Pancreas (tissue), 10 donors: ENCODE measurements around the gene FAM120A. TPM values are rescaled to one million over a fixed set of nuclear protein-coding genes. Genes with fewer than 3 reads are reported as not detected.

ENCODE experiments used
- ATAC-seq, 4 donors: fragments of 200-7000 bp; cut with Tn5 transposase; one replicate each; pipeline versions ENCODE4 v1.8.0 to v1.9.1; 2020; ENCODE audit warnings: mild to moderate bottlenecking in 4 of 4, moderate library complexity in 4 of 4
- DNase-seq, 6 donors: peaks; one replicate each; pipeline ENCODE4 v3.0.0-alpha.2; 2020
- FAIRE-seq: peaks from 2 replicates; lab custom pipeline; 2012; peaks lifted over from hg19 to GRCh38; lab: Jason Lieb, UNC
- H3K27ac ChIP-seq, 4 donors: fragments of 200-600 bp; sonication (generic); 1 replicate in 3 of 4; 2 replicates in 1 of 4; pipeline versions ENCODE4 v1.5.0 to v1.8.0; 2020
- H3K27me3 ChIP-seq, 4 donors: fragments of 200-600 bp; one replicate each; pipeline ENCODE4 v1.8.0; 2021
- H3K36me3 ChIP-seq, 3 donors: fragments of 200-600 bp; sonication (generic) in 1 of 3; one replicate each; pipeline versions ENCODE4 v1.5.0 to v1.8.0; 2020 to 2021
- H3K4me1 ChIP-seq, 3 donors: fragments of 200-600 bp; one replicate each; pipeline ENCODE4 v1.8.0; 2021
- H3K4me3 ChIP-seq, 4 donors: fragments of 200-600 bp; sonication (generic) in 2 of 4; one replicate each; pipeline versions ENCODE4 v1.5.0 to v1.8.0; 2020 to 2021
- H3K9me3 ChIP-seq, 4 donors: fragments of 200-600 bp; one replicate each; pipeline ENCODE4 v1.8.0; 2021
- CTCF ChIP-seq, 4 donors: fragments of 200-600 bp; sonication (generic) in 3 of 4; IDR thresholded peaks; one replicate each; pipeline versions ENCODE4 v1.5.0 to v1.8.0; 2021; ENCODE audit warnings: antibody characterized with exemption in 4 of 4
- WGBS, 2 donors: extraction: QIAGEN DNeasy Blood & Tissue Kit; methylation state at CpG; one replicate each; pipeline ENCODE4 v1.1.7; 2013; 5-methylcytosine and 5-hydroxymethylcytosine counted together
- intact Hi-C, 3 donors: fragments of 100-400 bp; cut with DNase I; formaldehyde crosslinking; loops; one replicate each; pipeline versions ENCODE4 v1.11.1 to v1.14.2; 2022
- polyA plus RNA-seq, 2 donors: library from polyadenylated mRNA; stranded (reverse); fragments of 200-250 nt; gene quantifications; one replicate each; pipeline ENCODE4 v1.2.3, GENCODE V29; 2013
- total RNA-seq, 6 donors: library from RNA; stranded (reverse); fragmentation: NEBNext Ultra II Directional in 4 of 6; extraction: Animal tissue kit (Norgen Biotek cat#: 25700) in 4 of 6; gene quantifications; one replicate each; pipeline versions ENCODE4 v1.2.1 to v1.2.4, GENCODE V29; 2021 to 2023
- donor health status: healthy with polysubstance abuse.
- donor health status: DM: no; HTN: no; CAD: no; lungs with moderate emphysema.
- donor health status: DM: no; HTN: no; CAD: no.
- donor health status: control.
- donor health status: control.
- donor health status: Bipolar disorder and iron deficiency.
- donor health status: DM: yes; HTN: yes; CAD: no.
- donor health status: DM: no; HTN: no; CAD: no.
- donor health status: DM: no; HTN: no; CAD: no.
- donor health status: DM: yes; HTN: yes; CAD: no.

FAM120A gene
- total and polyA plus RNA-seq, 8 donors: 24.2 to 66.4 (median 54.0) TPM

- H3K9me3 ChIP-seq: no peaks in the 10 kb centered on the region
- intact Hi-C loops: no loop called here
Observed at GRCh38 chr9:93574900-93575795, 123.7 kb downstream of the FAM120A start.

GRCh38 chr9:93575796-93576257 lies 124.3 kb downstream of the FAM120A start:
- TF ChIP-seq CTCF (IDR thresholded peaks at IDR 0.05): no peak
- no peaks in the 10 kb centered on the region for H3K36me3 ChIP-seq
- intact Hi-C loops: no loop called here
- H3K27ac ChIP-seq: peak overlapping the region; percentile 79 to 87 (median 84)
- ATAC-seq (peak; percentile 12 to 57 (median 40)), DNase-seq (peak in 5 of 6 donors; percentile 41 to 82 (median 59)), FAIRE-seq (no peak)
- no peaks in the 10 kb centered on the region for H3K9me3 ChIP-seq
- peak overlapping the region; percentile 37 to 77 (median 66) for H3K4me3 ChIP-seq
- no peaks in the 10 kb centered on the region for H3K27me3 ChIP-seq
- 0% methylated on average over 24 to 26 of the region's 26 CpGs for WGBS, 2 donors
- peaks cover 18 to 28% (median 19%) of the 10 kb centered on the region in 3 donors for H3K4me1 ChIP-seq

More at GRCh38 chr9:93574900-93575795, 123.7 kb downstream of the FAM120A start:
- DNase-seq: peak in 3 of 6 donors; percentile 6 to 47 (median 13)
- peak overlapping the region; percentile 79 to 87 (median 84) for H3K27ac ChIP-seq
- 29% methylated on average over 30 of the region's 30 CpGs for WGBS, 2 donors
- TF ChIP-seq CTCF (IDR thresholded peaks at IDR 0.05): no peak
- peak in 2 of 4 donors; percentile 5 to 31 for ATAC-seq
- FAIRE-seq: no peak
- peak overlapping the region; percentile 37 to 77 (median 66) for H3K4me3 ChIP-seq
- H3K27me3 ChIP-seq: no peaks in the 10 kb centered on the region
- peaks cover 11 to 22% (median 14%) of the 10 kb centered on the region in 3 donors for H3K4me1 ChIP-seq
- H3K36me3 ChIP-seq: no peaks in the 10 kb centered on the region

GRCh38 chr9:93576258-93577077 lies 125.0 kb downstream of the FAM120A start, which contains the start of gene PHF2:
Gene PHF2, plus strand, starts transcription at chr9:93576584. Its CDS starts 190 bp downstream, at chr9:93576774.
- peak in 3 of 6 donors; percentile 46 to 70 (median 53) for DNase-seq
- ATAC-seq: peak; percentile 38 to 58 (median 42)
- no peak for FAIRE-seq
- H3K4me1 ChIP-seq: peaks cover 23 to 35% (median 25%) of the 10 kb centered on the region in 3 donors
- TF ChIP-seq CTCF (IDR thresholded peaks at IDR 0.05): no peak
- H3K27ac ChIP-seq: peak within 1 kb of the TSS; percentile 83 to 87 (median 84)
- 1% methylated on average over 52 to 140 of the region's 140 CpGs for WGBS, 2 donors
- no peaks in the 10 kb centered on the region for H3K27me3 ChIP-seq
- intact Hi-C loops: no loop called here
- no peaks in the 10 kb centered on the region for H3K36me3 ChIP-seq
- peak within 1 kb of the TSS; percentile 71 to 85 (median 77) for H3K4me3 ChIP-seq
- no peaks in the 10 kb centered on the region for H3K9me3 ChIP-seq

- H3K4me1 ChIP-seq: peaks cover 29 to 43% (median 32%) of the 10 kb centered on the region in 3 donors
- no peaks in the 10 kb centered on the region for H3K9me3 ChIP-seq
- H3K36me3 ChIP-seq: no peaks in the 10 kb centered on the region
- WGBS, 2 donors: 1 to 2% methylated on average over 52 to 74 of the region's 74 CpGs
- H3K27me3 ChIP-seq: no peaks in the 10 kb centered on the region
- intact Hi-C loops: no loop called here
- ATAC-seq (peak; percentile 5 to 33 (median 15)), FAIRE-seq (no peak), DNase-seq (peak in 4 of 6 donors; percentile 41 to 83 (median 70))
- H3K4me3 ChIP-seq: peak overlapping the region; percentile 71 to 85 (median 77)
- TF ChIP-seq CTCF (IDR thresholded peaks at IDR 0.05): no peak
- H3K27ac ChIP-seq: peak overlapping the region; percentile 78 to 83 (median 80)
Observed at GRCh38 chr9:93577078-93577974, 125.8 kb downstream of the FAM120A start.
